ENCODE data around the gene LNP1.
A peak's percentile ranks its signal among the peaks of the same experiment; 100 is the strongest.

Gene LNP1

GRCh38 chr3:100400419-100400779 is 940 bp upstream of the LNP1 start:
- no peak for TF ChIP-seq REST (IDR thresholded peaks at IDR 0.05; ENCODE audit: insufficient replicate concordance, low read depth)
- no peak for TF ChIP-seq CTCF (IDR thresholded peaks at IDR 0.05; ENCODE audit: insufficient read depth, low read length)
- no peak for TF ChIP-seq GABPA (IDR thresholded peaks at IDR 0.05; ENCODE audit: low read depth)
- TF ChIP-seq SPI1 (IDR thresholded peaks at IDR 0.05; ENCODE audit: borderline replicate concordance, low read depth), result no peak
- no peak for TF ChIP-seq POLR2AphosphoS5 (IDR thresholded peaks at IDR 0.05; ENCODE audit: low read depth)
- Histone ChIP-seq H3K4me3 (replicated peaks; ENCODE audit: insufficient read depth, low read length) (peak overlapping the region; percentile 91), H3K27ac (replicated peaks) (peak overlapping the region; percentile 93), H3K27me3 (ENCODE audit: insufficient read depth, poor library complexity, severe bottlenecking) (no peaks in the 10 kb centered on the region)
- peak in 1 of 2 experiments; percentile 28 for DNase-seq (ENCODE audit: low read depth in 1 of 2, low spot score in 1 of 2)

- Histone ChIP-seq H3K27ac (replicated peaks) (peak overlapping the region; percentile 93), H3K27me3 (ENCODE audit: insufficient read depth, poor library complexity, severe bottlenecking) (no peaks in the 10 kb centered on the region), H3K4me3 (replicated peaks; ENCODE audit: insufficient read depth, low read length) (peak overlapping the region; percentile 91)
- DNase-seq (ENCODE audit: low read depth in 1 of 2, low spot score in 1 of 2), result no peak
- TF ChIP-seq REST (IDR thresholded peaks at IDR 0.05; ENCODE audit: insufficient replicate concordance, low read depth) (peak; percentile 3), SPI1 (IDR thresholded peaks at IDR 0.05; ENCODE audit: borderline replicate concordance, low read depth) (no peak), GABPA (IDR thresholded peaks at IDR 0.05; ENCODE audit: low read depth) (no peak), POLR2AphosphoS5 (IDR thresholded peaks at IDR 0.05; ENCODE audit: low read depth) (no peak)
These were observed 319 bp downstream of the LNP1 start for GRCh38 chr3:100401674-100402041.

- H3K27me3 ChIP-seq (ENCODE audit: insufficient read depth, poor library complexity, severe bottlenecking), result no peaks in the 10 kb centered on the region
- peak overlapping the region; percentile 91 for H3K4me3 ChIP-seq (replicated peaks; ENCODE audit: insufficient read depth, low read length)
- no peak for DNase-seq (ENCODE audit: low read depth in 1 of 2, low spot score in 1 of 2)
- no peak for TF ChIP-seq REST (IDR thresholded peaks at IDR 0.05; ENCODE audit: insufficient replicate concordance, low read depth)
- no peak for TF ChIP-seq POLR2AphosphoS5 (IDR thresholded peaks at IDR 0.05; ENCODE audit: low read depth)
- no peak for TF ChIP-seq SPI1 (IDR thresholded peaks at IDR 0.05; ENCODE audit: borderline replicate concordance, low read depth)
- no peak for TF ChIP-seq GABPA (IDR thresholded peaks at IDR 0.05; ENCODE audit: low read depth)
- TF ChIP-seq CTCF (IDR thresholded peaks at IDR 0.05; ENCODE audit: insufficient read depth, low read length), result no peak
- peak overlapping the region; percentile 93 for H3K27ac ChIP-seq (replicated peaks)
These were observed 917 bp downstream of the LNP1 start for GRCh38 chr3:100402256-100402655.

All from HL-60 (cell line).